ENCODE measurements around the gene DTNB.

GRCh38 chr2:25369439-25369838 is 303.9 kb downstream of the DTNB start:
- no peak for TF ChIP-seq GATA2 (IDR thresholded peaks at IDR 0.05; ENCODE audit: low read depth, low read length)
- no peak for TF ChIP-seq GATA3 (IDR thresholded peaks at IDR 0.05; ENCODE audit: low read depth, low read length)
